ENCODE data around the gene AFF3.

DNA sequence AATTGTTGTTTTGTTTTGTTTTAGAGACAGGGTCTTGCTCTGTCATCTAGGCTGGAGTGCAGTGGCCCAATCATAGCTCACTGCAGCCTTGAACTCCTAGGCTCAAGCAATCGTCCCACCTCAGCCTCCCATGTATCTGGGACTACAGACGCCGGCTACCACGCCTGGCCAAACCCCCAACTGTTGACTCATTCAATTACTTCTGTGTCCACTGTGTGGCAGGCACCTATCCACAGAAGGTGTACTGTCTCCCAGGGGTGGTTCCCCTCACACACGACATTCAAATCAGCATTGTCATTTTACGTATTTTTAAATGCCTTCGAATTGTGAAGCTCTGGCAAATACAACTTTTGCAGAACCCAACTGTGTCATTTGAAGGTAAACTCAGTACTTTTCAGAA lies 464.6 kb downstream of the AFF3 start:
- TF ChIP-seq CSDC2 (CRISPR knock-in tag; IDR thresholded peaks at IDR 0.05) = no peak
- TF ChIP-seq PPARA (CRISPR knock-in tag; IDR thresholded peaks at IDR 0.05; ENCODE audit: borderline replicate concordance) = no peak
- no peak for TF ChIP-seq OSR1 (CRISPR knock-in tag; IDR thresholded peaks at IDR 0.05)
- TF ChIP-seq POU6F1 (CRISPR knock-in tag; IDR thresholded peaks at IDR 0.05; ENCODE audit: borderline replicate concordance, low read depth) = no peak
- TF ChIP-seq TOX (CRISPR knock-in tag; IDR thresholded peaks at IDR 0.05; ENCODE audit: borderline replicate concordance) = no peak
- TF ChIP-seq, protein P1, sequence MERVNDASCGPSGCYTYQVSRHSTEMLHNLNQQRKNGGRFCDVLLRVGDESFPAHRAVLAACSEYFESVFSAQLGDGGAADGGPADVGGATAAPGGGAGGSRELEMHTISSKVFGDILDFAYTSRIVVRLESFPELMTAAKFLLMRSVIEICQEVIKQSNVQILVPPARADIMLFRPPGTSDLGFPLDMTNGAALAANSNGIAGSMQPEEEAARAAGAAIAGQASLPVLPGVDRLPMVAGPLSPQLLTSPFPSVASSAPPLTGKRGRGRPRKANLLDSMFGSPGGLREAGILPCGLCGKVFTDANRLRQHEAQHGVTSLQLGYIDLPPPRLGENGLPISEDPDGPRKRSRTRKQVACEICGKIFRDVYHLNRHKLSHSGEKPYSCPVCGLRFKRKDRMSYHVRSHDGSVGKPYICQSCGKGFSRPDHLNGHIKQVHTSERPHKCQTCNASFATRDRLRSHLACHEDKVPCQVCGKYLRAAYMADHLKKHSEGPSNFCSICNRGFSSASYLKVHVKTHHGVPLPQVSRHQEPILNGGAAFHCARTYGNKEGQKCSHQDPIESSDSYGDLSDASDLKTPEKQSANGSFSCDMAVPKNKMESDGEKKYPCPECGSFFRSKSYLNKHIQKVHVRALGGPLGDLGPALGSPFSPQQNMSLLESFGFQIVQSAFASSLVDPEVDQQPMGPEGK (CRISPR knock-in tag; IDR thresholded peaks at IDR 0.05; ENCODE audit: borderline replicate concordance) = no peak
- no peak for TF ChIP-seq BACH2 (CRISPR knock-in tag; IDR thresholded peaks at IDR 0.05; ENCODE audit: borderline replicate concordance)
- TF ChIP-seq ZNF8 (CRISPR knock-in tag; IDR thresholded peaks at IDR 0.05) = no peak
- TF ChIP-seq RARB (CRISPR knock-in tag; IDR thresholded peaks at IDR 0.05) = no peak
- no peak for TF ChIP-seq ZFP30 (CRISPR knock-in tag; IDR thresholded peaks at IDR 0.05)
- TF ChIP-seq ZNF565 (CRISPR knock-in tag; conservative IDR thresholded peaks at IDR 0.05; ENCODE audit: low read depth) = no peak

Data from SK-N-SH treated with all-trans-retinoic acid at 6 μM for 48 hours (cell line).